Hindlimb muscle (tissue), 1 donor: Measurements from ENCODE around the gene PSME3IP1. TPM values are rescaled to one million over a fixed set of nuclear protein-coding genes. Genes with fewer than 3 reads are reported as not detected.
"Not testable (repeated sequence)": the region's sequence is repeated elsewhere in the genome, so short reads cannot be mapped to it uniquely, and the experiment has no call there.

Experiments used
- DNase-seq: peaks from one replicate; pipeline ENCODE4 v3.0.0-alpha.2; 2013
- polyA plus RNA-seq: library from polyadenylated mRNA; unstranded; fragments of 120-200 nt; gene quantifications from one replicate; pipeline ENCODE4 v1.2.1, GENCODE V29; 2013; ENCODE audit not compliant: insufficient read length

Gene PSME3IP1, protein sequence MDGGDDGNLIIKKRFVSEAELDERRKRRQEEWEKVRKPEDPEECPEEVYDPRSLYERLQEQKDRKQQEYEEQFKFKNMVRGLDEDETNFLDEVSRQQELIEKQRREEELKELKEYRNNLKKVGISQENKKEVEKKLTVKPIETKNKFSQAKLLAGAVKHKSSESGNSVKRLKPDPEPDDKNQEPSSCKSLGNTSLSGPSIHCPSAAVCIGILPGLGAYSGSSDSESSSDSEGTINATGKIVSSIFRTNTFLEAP
- polyA plus RNA-seq = 52.7 TPM

DNA sequence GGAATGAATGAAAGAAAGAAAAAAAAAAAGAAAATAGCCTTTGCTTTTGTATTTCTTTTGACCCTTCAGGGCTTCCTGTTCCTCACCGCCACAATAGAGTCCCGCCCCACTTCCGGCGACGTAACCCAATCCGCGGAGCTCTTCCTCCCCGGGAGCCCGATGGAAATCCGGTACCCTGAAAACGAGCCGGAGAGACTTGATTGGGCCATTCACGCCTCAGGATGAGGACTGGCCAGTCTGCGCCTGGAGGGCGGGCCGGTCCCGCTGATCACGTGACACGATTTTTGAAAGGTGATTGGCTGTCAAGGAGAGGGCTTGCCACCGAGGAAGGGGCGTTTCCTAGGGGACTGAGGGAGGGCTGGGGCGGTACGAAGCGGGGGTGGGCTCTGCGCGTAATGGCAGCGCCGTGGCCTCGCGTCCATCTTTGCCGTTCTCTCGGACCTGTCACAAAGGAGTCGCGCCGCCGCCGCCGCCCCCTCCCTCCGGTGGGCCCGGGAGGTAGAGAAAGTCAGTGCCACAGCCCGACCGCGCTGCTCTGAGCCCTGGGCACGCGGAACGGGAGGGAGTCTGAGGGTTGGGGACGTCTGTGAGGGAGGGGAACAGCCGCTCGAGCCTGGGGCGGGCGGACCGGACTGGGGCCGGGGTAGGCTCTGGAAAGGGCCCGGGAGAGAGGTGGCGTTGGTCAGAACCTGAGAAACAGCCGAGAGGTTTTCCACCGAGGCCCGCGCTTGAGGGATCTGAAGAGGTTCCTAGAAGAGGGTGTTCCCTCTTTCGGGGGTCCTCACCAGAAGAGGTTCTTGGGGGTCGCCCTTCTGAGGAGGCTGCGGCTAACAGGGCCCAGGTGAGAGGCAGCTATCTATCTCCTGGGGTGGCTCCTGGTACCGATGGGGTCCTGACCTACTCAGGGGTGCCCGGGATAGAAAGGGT is at the start of gene PSME3IP1, which contains the start of gene RSPRY1:
TSS of gene PSME3IP1 (minus strand) at position 95 of the 927 bp plus-strand sequence. CDS start 12,185 bp downstream, outside the sequence.
TSS of gene RSPRY1 (plus strand) at position 385 of the 927 bp plus-strand sequence. CDS start 18,330 bp downstream, outside the sequence.
- DNase-seq = peak; percentile 100

DNA sequence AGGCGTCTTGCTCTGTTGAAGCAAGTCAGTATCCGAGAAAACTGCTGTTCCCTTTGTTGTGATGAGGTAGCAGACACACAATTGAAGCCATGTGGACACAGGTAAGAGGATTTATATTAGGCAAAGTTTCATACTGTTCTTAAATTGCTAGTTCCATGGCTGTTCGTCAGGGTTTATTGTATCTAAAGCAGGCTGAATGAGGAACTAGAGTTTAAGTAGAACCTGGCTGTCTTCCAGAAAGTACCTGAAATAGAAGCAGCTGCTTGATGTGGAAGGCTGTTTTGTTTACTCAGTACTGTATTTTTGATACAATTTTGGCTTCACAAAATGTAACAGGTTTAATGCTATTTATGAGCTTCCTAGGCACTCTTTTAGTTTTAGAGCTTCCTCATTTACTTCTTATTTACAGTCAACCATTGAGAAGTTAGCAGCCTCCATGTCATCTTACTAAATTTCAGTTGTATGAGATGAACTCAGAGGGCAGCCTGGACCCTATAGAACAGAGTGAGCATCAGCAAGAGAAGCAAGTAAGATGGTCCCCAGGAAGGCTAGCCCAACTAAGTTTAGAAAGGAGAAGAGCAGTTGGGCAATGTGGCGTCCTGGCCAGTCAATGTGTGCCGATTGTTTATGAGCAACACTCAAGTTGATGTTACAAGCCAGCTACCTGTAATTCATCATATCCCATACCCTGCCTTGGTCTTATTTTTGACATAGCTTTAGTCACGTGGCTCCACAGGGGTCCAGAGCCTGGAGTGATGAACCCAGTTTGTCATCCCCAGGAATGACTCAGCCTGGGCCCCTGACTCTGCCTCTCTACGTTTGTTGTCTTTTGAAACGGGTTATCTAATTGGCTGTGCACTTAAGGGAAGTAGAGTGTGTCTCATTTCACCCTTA is 49.5 kb upstream of the PSME3IP1 start:
- no peak for DNase-seq

DNA sequence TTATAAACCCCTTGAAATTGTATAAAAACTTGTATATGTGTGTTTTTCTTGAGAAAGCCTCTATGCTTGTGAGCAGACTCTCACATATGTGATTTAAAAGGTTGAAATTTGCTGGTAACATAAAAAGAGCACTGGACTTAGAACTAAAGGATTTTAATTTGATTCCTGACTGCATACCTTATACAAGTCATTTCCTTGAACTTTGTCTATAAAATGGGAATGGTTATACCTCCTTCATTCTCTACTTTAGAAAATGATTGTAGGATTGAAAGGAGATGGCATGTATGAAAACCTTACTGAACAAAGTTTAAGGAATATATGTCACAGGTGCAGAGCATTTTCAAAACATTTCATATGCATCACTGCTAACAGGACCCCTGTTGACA is 48.9 kb upstream of the PSME3IP1 start:
- DNase-seq = no peak

DNA sequence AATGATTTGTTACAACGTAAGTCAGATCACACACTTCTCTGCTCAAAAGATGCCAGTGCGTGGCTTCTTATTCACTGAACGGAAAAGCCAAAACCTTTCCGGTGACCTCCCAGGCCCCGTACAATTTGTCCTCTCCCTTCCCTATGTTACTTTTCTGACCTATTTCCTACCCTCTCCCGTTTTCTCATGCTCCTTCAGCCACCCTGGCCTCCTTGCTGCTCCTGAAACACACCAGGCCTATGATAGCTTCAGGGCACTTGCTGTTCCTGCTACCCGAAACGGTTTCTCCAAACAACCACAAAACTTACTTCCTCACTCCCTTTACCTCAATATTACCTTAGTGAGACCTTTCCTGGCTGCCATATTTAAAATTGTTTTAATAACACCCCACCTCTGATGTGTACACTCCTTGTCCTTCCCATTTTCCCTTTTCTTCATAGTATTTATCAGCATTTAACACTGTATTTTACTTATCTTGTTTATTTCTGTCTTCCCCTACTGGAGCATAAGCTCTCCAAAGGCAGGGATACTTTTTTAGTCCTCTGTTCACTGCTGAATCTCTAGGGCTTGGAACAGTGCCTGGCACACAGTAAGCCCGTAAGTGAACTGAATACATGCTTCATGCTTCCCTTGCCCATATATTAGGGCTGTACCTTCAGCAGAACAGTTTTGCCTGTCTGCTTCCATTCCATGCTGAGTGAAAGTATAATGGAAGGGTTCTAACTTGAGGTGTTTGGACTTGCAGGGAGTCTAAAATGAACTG is 48.3 kb upstream of the PSME3IP1 start:
- no peak for DNase-seq

DNA sequence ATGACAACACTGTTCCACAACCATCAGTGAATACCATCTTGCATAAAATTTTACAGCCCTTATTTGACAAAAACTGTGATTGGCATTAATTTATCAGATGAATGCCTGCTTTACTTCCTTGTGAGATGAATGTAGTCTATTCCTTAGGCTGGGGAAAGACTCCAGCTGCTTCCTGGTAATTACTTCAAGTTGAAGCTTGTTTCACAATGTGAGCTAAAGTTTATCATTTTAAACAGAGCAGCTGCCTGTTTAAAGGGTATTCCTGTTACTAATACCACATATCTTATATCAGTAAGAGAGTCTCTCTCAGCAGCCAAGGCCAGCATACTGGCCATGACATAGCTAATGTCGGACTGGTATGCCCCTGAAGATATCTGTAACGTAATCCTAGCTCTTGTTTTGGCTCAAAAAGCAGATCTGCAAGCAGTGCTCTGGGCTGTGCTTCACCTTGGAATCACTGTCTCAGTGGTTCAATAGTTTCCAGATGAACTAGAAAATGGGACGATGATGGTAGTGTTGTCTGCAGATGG is 46.0 kb upstream of the PSME3IP1 start:
- DNase-seq = no peak

DNA sequence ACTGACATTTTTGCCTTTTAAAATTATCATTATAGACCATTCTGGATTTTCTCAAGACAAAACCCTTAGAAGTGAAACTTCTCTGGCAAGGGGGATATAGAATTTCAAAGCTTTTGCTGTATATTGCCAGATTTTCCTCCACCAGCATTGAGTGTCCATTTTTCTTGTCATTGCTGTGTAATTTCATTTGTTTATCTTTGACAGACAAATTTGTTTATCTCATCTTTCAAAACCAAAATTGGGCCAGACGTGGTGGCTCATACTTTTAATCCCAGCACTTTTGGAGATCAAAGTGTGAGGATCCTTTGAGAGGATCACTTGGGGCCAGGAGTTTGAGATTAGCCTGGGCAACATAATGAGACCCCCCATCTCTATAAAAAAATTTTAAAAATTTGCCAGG is 43.2 kb upstream of the PSME3IP1 start:
- no peak for DNase-seq

DNA sequence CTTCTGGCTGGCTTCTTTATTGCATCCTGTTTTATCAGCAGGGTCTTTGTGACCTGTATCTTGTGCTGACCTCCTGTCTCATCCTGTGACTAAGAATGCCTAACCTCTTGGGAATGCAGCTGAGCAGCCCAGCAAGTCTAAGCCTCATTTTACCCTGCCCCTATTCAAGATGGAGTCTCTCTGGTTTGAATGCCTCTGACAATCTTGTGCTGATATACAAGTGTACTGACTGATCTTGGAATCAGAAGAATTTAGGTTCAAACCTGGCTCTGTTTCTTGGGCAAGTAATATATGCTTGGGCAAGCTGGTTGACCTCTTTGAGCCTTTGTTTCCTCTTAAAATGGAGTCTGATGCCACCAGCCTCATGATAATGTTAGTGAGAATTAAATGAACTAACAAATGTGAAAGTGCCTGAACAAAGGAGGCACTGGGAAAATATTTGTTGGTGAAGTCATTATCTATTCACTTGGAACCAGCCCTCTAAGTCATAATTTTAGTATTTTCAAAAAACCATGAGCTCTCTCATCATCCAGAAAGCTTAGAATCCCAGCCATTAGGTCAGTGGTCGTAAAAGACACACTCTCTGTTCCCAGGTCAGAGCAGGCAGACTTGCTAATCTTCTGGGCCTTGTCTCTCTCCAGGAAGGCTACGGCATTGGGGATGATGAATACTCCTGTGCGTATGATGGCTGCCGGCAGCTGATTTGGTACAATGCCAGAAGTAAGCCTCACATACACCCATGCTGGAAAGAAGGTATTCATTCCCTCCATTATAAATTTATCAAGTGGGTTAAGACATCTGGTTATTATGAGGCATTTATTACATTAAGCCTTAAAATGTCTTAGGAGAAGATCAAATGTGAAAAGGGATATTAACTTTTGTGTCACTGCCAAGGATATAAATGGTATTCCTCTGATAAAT is 41.1 kb upstream of the PSME3IP1 start:
- no peak for DNase-seq

DNA sequence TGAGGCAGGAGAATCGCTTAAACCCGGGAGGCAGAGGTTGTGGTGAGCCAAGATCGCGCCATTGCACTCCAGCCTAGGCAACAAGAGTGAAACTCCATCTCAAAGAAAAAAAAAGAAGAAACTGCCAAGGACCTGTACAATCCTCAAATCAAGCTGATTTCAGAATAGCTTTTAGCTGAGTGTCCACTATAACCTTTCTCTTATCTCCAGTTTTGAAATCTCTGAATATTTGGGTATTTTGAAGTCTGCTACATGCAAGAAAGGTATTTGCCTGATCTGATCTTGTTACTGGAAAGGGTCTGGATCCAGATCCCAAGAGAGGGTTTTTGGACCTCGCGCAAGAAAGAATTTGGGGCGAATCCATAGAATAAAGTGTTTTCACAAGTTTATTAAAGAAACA is 40.1 kb upstream of the PSME3IP1 start:
- no peak for DNase-seq

DNA sequence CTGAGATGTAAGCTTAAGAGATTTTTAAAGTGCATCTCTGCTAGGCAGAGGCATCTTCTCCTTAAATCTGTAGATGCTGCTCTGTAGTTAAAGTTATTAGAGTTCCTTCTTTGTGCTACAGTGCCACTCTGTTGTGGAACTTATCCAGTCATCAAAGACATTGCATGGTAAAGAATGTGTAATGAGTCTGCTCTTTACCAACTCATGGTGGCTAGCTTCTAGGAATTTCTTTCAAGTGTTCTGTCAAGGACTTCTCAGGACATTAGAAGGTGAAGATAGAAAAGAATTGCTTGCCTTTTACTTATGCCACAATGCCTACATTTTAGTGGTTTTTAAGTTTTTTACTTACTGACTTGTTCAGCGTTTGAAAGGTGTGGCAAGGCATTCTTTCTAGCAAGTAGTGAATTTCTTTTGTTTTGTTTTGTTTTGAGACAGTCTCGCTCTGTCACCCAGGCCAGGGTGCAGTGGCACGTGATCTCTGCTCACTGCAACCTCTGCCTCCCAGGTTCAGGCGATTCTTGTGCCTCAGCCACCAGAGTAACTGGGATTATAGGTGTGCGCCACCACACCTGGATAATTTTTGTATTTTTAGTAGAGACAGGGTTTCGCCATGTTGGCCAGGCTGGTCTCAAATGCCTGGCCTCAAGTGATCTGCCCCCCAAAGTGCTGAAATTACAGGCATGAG is 39.0 kb upstream of the PSME3IP1 start:
- no peak for DNase-seq

DNA sequence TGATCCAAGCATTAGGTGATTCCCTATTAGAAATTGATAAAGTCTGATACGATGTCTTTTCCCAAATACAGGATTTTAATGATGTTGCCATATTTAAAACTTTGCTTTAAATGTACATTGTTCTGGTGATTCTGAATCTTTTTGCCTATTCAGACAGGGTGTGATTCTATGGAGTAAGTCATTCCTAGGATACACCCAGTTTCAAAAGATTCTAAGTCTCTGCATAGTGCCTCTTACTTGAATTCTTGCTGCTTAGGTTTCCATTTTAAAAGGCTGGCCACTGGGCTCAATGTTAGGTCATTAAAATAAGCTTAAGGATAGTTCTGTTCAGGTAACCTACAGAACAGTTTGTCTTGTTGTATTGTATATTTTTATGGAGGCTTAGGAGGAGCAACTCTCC is 37.2 kb upstream of the PSME3IP1 start:
- DNase-seq = no peak

DNA sequence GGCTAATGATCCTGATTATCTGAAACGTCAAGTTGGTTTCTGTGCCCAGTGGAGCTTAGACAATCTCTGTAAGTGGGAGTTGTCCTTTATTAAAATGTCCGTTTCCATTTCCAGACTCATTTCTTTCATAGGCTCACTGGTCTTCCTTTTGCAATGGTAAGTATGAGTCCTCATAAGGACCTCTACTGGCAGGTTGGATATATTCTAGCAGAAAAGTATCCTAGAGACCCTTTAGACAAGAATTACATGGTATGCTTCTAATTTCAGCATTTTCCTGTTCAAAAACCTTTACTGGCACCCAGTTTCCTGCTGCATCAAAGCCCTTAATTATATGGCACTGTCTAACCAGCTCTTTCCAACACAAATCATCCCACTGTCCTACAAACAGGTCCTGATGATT is 31.1 kb upstream of the PSME3IP1 start:
- no peak for DNase-seq

DNA sequence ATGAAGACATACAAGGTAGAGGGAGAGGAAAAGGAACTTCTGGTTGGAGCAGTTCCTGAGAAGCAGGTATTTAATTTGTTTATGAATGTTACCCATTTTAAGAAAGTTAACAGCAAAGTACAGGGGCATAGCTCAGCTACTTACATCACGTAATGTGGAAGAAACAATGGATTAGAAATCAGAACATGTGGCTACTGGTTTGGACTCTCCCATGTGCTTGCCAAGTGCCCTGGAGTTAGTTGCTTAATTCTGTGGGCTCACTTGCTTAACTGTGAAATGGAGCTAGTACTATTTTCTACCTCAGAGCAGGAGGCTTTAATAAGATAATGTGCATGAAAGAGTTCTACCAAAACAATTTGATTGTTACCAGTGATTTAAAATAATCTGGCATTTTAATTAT is 27.6 kb upstream of the PSME3IP1 start:
- DNase-seq = no peak

DNA sequence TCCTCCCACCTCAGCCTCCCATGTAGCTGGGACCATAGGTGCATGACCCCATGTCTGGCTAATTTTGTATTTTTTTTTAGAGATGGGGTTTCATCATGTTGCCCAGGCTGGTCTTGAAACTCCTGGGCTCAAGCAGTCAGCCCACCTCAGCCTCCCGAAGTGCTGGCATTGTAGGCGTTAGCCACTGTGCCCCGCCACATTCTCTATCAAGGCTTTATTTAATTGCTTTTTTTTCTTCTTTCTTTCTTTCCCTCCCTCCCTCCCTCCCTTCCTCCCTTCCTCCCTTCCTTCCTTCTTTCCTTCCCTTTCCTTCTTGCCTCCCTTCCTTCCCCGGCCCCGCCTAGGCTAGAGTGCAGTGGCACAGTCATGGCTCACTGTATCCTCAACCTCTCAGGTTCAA is 23.9 kb upstream of the PSME3IP1 start:
- DNase-seq = no peak

DNA sequence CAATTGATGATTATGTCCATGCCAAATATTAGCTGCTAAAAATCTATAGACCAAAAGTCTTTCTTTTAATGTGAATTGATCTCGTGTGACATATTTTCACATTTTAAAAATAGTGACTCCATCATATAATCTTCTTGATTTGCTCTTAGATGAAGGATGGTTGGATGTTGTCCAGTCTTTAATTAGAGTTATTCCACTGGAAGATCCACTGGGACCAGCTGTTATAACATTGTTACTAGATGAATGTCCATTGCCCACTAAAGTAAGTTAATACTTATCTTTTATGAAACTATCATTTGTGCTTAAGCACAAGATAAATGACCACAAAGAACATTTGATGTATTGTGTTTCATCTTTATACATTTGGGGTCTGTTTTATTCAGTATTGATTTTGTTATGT is 23.1 kb upstream of the PSME3IP1 start:
- DNase-seq = no peak

DNA sequence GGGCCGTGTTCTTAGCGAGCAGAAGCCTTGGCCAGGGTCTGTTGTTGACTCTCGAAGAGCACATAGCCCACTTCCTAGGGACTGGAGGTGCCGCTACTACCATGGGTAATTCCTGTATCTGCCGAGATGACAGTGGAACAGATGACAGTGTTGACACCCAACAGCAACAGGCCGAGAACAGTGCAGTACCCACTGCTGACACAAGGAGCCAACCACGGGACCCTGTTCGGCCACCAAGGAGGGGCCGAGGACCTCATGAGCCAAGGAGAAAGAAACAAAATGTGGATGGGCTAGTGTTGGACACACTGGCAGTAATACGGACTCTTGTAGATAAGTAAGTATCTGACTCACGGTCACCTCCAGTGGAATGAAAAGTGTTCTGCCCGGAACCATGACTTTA is 18.8 kb upstream of the PSME3IP1 start:
- no peak for DNase-seq

DNA sequence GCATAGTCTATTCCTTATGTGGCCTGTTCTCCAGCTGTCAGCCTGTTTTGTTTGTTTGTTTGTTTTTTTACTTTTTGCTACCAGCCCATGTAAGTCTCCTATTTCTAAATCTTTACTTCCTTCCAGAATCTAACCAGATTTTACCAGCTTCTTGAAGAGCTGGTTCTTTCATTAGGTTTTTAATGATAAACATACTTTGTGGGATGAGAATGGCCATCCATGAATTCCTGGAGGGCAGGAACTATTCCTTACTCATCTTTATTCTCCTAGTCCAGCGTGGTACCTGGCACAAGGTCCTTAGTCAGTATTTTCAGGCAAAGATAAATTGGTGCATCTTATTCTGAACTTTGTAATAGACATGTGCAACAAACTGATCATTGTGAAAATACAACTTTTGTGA is 17.6 kb upstream of the PSME3IP1 start:
- DNase-seq = no peak

DNA sequence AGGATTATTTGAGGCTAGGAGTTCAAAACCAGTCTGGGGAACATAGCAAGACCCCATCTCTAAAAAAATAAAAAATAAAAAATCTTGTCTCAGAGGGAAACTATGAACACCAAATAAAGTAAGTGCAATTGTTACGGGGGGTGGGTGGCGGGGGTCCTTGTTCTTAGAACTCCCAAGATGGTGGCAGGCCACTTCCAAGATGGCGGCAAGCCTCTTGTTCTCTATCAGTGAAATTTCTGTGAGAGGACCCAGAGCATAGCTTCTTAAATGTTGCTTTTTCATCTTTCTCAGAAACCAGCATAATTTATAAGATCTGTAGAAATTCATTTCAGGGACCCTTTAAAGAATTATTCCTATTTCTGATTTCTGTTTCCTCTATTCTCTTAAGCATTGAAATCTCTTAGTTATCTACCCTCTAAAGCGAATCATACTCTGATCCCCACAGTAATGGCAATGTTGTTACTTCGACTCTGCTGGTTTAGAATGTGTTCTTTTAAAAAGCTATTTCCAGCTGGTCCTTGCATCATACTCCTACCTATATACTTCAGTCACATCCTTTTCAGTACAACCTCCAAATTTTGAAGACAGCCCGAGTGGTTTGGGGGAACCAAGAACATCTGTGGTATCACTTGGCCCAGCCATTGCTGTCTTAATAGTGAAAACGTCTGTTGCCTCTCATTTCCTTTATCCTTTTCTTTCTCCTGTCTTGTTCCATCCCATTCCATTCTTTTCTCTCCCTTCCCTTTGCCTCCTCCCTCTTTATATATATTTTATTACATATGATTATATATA is 16.5 kb upstream of the PSME3IP1 start:
- DNase-seq = no peak

DNA sequence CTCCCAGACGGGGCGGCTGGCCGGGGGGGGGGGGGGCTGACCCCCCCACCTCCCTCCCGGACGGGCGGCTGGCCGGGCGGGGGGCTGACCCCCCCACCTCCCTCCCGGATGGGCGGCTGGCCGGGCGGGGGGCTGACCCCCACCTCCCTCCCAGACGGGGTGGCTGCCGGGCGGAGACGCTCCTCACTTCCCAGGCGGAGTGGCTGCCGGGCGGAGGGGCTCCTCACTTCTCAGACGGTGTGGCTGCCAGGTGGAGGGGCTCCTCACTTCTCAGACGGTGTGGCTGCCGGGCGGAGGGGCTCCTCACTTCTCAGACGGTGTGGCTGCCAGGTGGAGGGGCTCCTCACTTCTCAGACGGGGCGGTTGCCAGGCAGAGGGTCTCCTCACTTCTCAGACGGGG is 15.1 kb upstream of the PSME3IP1 start:
- DNase-seq = not testable (repeated sequence)

DNA sequence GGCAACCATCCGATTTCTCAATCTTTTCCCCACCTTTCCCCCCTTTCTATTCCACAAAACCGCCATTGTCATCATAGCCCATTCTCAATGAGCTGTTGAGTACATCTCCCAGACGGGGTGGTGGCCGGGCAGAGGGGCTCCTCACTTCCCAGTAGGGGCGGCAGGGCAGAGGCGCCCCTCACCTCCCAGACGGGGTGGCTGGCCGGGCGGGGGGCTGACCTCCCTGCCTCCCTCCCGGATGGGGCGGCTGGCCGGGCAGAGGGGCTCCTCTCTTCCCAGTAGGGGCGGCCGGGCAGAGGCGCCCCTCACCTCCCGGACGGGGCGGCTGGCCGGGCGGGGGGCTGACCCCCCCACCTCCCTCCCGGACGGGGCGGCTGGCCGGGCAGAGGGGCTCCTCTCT is 14.5 kb upstream of the PSME3IP1 start:
- DNase-seq = not testable (repeated sequence)
